Kidney epithelial cell (primary cell): Measurements from ENCODE around the gene EMC8. TPM values are rescaled to one million over a fixed set of nuclear protein-coding genes. Genes with fewer than 3 reads are reported as not detected.

Experiments
- DNase-seq: peaks from one replicate; pipeline ENCODE4 v3.0.0-alpha.2; 2010; ENCODE audit warnings: low read depth
- H3K27me3 ChIP-seq: 2 replicates; pipeline ENCODE4 v1.6.0; 2011; ENCODE audit warnings: low read length; ENCODE audit not compliant: control insufficient read depth, insufficient read depth
- H3K36me3 ChIP-seq: 2 replicates; pipeline ENCODE4 v1.5.1; 2011; ENCODE audit warnings: low read length; ENCODE audit not compliant: control insufficient read depth, insufficient read depth
- H3K4me3 ChIP-seq: 2 replicates; pipeline ENCODE4 v1.5.1; 2011; ENCODE audit warnings: low read depth, mild to moderate bottlenecking, control low read depth, low read length
- total RNA-seq: library from RNA; depleted of rRNA; stranded (reverse); fragments of >200 nt; gene quantifications from 2 replicates; pipeline ENCODE4 v1.2.3, GENCODE V29; 2015
- TF ChIP-seq, protein P1 (sequence below): IDR thresholded peaks from 2 replicates; pipeline ENCODE4 v1.5.1; 2011; ENCODE audit warnings: mild to moderate bottlenecking, moderate library complexity, low read length, control low read depth, inconsistent platforms; ENCODE audit not compliant: insufficient read depth, poor library complexity, severe bottlenecking

The EMC8 gene
- total RNA-seq, 1 donor from 2014 or later = 60.7 TPM

DNA sequence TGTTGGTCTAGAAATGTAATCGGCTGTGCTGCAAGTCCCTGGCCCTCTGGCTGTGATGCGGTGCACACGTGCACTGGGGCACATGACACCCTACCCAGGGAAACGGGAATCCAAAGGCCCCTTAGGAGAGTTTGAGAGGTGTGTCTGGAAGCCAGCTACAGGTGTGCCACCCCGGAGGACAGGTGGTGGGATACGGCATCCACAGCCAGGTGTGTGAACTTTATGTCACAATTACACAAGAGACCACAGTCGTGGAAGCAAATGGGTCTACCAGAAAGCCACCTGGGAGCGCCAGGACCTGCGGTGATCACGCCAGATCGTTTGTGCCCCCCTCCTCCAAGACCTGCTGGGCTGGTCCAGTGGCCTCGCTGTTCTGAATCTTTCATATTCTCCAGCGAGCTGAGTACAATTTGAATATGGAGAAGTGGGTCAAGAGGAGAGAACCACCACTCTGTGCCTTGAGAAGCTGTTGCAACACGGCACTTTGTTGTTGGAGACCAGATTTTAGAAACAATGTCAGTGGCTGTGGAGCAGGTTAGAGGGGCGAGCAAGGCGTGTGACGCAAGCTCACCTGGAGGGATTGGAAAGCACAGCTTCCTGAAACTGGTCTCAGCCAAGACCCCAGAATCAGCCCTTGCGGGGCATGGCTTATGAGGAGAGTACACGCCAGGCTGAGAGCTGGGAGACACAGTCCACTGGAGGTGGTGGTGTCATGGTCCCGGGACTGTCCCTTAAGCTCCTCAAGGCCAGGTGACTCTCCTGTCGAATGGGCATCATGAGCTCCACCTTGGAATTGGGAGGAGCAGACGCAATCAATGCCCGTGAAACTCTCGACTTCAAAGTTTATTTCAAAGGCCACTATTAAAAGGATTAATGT, 37.6 kb upstream of the EMC8 start:
- H3K27me3 ChIP-seq = peaks cover 13% of the 10 kb centered on the region

DNA sequence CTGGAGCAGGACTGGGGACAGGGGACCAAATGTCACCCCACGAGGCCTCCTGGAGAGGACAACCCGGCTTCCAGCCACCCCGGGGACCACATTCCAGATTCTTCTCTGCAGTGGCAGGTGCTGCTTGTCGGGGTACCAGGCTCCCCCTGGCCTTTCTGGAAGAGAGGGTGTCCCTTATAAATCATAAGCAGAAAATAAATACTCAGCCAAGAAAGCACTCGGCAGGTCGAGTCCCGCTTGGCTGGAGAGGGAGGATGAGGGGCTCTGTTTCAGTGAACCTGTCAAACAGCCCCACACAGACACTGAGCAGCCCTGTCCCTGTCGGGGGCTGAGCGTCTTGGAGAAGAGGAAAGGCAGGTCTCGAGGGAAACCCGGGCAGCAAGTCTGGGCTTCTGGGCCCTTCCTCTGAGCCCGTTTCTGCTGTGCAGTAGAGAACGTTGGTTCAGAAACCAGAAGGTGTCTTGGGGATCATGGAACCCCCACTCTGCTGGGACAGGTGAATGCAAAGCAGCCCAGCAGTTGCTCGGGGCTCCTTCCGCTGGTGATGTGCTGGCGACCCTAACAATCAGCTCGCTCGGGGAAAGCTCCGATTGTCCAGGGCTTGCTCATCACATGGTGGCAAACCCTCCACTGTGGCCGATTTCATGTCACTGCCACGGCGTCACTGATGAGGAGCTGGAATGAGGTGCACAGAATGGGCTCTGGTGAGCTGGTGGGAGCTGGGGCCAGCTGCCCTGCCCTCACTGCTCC, 36.8 kb upstream of the EMC8 start:
- Histone ChIP-seq H3K4me3 (no peak overlapping the region), H3K36me3 (no peaks in the 10 kb centered on the region), H3K27me3 (peaks cover 13% of the 10 kb centered on the region)
- DNase-seq = no peak
- TF ChIP-seq, protein P1, sequence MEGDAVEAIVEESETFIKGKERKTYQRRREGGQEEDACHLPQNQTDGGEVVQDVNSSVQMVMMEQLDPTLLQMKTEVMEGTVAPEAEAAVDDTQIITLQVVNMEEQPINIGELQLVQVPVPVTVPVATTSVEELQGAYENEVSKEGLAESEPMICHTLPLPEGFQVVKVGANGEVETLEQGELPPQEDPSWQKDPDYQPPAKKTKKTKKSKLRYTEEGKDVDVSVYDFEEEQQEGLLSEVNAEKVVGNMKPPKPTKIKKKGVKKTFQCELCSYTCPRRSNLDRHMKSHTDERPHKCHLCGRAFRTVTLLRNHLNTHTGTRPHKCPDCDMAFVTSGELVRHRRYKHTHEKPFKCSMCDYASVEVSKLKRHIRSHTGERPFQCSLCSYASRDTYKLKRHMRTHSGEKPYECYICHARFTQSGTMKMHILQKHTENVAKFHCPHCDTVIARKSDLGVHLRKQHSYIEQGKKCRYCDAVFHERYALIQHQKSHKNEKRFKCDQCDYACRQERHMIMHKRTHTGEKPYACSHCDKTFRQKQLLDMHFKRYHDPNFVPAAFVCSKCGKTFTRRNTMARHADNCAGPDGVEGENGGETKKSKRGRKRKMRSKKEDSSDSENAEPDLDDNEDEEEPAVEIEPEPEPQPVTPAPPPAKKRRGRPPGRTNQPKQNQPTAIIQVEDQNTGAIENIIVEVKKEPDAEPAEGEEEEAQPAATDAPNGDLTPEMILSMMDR = no peak

More for the DNA sequence above, 37.6 kb upstream of the EMC8 start:
- no peak for DNase-seq
- TF ChIP-seq, protein P1 = no peak
- Histone ChIP-seq H3K36me3 (no peaks in the 10 kb centered on the region), H3K4me3 (no peak overlapping the region)

DNA sequence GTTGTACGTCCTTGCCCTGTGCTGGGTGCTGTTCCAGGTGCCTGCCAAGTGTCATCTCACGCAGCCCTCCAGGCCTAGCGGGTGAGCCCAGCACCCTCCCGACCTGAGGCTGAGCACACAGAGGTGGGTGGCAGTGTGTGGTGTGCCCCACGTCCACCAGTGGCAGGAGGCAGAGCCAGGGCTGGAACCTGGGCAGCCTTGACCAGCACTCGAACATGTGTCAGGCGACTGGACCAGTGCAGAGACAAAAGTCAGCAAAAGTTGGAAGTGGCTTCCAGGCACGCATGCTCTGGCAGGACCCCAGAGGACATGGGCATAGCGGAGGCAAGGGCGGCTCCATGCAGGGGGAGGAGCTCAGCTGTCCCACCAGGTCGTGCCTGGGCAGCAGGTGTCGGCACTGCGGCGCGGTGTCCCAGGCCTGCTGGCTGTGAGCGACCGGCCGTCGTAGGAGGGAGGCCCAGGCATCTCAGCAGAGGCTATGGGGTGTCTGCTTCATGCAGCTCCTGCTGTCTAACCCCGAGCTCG, 35.9 kb upstream of the EMC8 start:
- Histone ChIP-seq H3K36me3 (no peaks in the 10 kb centered on the region), H3K27me3 (peaks cover 13% of the 10 kb centered on the region), H3K4me3 (no peak overlapping the region)
- TF ChIP-seq, protein P1 = no peak
- DNase-seq = no peak

DNA sequence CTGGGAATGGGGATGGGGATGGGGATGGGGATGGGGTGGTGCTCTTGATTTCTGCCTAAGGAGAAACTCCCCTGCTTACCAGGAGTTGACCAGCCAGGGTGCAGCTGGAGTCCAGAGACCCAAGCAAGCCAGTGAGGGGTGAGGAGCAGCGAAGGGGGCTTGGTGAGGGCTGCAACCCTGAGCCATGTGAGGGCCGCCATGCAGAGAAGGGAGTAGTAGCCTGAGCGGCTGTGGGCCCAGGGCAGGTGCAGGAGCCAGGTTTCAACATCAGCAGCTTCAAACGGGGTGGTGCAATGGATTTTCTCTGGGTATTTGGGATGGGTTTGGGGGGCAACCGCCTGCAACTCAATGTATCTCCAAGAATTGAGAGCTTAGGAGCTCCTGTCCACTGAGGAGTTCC, 35.4 kb upstream of the EMC8 start:
- H3K27me3 ChIP-seq = peaks cover 13% of the 10 kb centered on the region
- TF ChIP-seq, protein P1 = no peak
- DNase-seq = no peak
- no peaks in the 10 kb centered on the region for H3K36me3 ChIP-seq
- H3K4me3 ChIP-seq = no peak overlapping the region

DNA sequence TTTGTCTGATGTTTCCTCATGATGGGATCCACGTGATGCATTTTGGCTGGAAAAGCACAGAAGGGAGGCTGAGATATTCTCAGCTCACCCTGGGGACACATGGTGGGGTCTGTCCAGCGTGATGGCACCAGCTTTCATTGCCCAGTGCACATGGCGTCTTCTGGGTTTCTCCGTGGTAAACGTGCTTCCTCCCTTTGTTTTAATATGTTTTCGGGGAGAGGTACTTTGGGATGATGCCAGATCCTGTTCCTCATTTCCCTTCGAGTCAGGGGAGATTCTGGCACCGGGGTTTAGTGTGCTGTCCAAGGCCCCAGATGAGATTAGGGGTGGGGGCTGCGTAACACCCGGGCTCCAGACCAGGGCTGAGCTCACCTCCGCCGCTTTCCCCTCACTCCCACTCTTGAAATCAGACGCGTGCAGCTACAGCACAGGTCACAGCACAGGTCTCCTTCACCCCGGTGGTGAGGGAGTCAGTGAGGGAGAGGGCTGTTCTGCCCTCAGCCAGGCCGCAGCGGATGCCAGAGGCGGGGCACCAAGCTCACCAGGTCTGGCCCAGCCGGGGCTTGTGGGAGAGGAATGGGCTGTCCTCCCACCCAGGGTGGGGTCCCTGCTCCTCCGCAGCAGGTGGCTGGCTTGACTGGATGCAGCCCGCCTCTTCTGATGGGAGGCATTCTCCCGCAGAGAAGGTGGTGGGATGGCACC, 34.0 kb upstream of the EMC8 start:
- no peak for DNase-seq
- Histone ChIP-seq H3K27me3 (peaks cover 13% of the 10 kb centered on the region), H3K4me3 (no peak overlapping the region), H3K36me3 (no peaks in the 10 kb centered on the region)
- TF ChIP-seq, protein P1 = no peak
